ENCODE data around the gene FOSL2.

The FOSL2 gene

DNA sequence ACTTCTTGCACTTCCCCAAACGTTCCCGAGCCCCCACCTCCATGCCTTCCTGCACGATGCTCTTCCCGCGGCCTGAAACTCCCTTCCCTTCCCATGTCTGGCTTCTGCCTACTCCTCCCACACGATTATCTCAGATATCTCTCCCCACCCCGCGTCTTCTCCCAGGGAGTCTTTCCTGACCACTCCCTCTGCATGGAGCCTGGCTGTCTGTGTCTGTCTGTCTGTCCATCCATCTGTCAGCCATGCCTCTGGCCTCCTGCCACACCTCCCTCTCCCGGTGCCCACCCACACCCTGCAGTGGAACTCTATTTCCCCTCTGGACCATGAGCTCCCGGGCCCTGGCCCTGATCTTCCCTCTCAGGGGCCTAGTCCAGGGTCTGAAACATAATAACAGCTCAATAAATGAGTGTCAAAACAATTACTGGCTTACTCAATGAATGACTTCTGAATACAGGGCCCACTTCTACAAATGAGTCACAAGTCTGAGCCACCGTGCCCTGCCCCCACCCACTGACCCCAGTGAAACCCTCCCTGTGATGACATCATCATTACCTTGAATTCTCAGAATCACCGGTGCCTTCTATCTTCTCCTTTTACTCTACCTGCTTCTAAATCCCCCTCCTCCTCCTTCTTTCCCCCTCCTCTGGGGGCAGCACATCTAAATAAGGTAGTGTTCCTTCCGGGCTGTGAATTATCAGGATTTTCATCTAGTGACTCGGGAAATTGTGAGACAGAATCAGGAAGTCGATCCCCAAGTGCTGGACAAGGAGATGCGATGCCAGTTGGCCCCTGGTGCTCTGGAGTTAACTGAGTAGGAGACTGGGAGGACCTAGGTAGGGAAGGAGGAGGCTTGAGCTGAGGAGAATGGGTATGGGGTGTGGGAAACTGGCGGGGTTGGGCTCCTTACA is 57.1 kb downstream of the FOSL2 start:
- DNase-seq (ENCODE audit: low read depth), result no peak

DNA sequence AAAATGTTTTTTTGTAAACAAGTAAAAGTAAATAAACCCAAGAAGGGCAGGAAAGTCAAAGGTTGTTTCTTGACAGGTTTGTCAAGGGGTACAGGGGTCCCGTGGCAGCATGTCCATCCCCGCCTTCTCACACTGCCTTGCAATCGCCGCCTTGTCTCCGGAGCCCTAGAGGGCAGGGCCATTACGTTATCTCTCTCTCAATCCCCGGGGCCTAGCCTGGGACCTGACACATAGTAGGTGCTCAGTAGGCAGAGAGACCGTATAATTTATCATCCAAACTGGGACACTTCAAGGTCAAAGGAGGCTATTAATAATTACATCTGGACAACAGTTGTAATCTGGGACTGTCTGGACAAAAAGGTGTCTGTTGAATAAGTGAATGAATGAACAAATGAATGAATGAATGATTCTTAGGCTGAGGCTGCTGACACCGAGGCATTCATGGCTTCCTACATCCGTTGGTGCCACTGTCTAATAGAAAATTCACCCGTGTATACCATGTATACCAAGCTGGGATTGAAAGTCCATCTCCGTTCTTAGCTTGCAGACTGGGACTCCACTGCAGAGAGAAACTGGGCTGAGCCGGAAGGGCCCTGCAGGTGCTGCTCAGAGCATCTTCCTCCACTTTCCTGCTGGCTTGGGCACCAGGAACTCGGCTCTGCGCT is 58.4 kb downstream of the FOSL2 start:
- no peak for DNase-seq (ENCODE audit: low read depth)

DNA sequence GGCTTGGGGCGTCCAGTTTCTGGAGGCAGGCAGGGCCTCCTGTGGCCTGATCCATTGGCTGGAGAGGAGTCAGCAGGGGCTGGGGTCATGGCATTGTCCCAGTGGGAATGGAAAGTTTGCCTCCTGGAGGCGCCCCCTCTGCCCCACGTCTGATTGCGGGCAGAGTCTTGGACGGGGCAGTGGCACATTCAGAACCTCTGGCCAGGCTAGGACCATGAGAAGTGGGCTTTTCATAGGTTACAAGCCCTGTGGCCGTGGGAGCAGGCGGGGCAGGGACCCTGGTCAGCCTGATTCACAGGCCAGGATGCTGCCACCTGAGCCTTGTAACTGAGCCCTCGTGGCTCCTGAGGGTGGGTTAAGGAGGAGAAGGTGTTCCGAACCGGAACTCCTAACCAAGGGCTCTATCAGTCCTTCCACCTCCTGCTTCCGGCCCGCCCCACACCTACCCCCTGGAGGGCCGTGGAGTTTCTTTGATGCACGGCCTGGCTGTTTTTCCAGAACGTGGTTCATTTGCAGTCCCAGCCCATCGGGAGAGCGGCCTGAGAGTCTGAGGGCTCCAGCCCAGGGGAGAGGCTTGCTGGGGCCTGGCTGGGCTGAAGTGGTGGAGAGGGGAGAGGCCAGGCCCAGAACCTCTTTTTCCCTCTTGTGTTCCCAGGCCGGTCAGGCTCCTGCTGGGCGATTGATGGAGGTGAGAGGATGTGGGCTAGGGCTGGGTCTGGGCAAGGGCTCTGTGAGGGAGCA is 59.3 kb downstream of the FOSL2 start:
- no peak for DNase-seq (ENCODE audit: low read depth)

DNA sequence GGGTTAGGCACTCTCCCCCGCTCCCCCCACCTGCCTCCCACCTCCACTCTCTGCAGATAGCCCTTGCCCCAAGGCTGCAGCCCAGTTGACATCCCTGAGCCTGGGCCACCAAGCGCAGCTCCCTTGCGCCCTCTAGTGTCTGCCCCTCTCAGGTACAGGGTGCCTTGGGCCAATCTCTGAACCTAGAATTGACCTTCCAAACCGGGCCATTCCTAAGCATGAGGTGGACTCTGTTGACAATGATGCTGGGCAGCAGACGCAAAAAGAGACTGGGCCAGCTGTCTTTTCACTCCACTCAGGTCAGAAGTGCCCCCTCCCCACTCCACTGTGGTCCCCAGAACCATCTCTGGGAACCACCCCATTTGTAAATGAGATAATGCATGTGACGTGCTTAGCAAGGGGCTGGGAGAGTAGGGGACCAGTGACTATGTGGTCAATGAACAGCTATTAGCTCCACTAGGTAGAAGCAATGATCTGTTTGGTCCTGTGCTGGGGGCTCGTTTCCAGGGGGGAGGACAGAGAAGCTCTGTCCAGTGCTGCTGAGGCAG is 60.0 kb downstream of the FOSL2 start:
- no peak for DNase-seq (ENCODE audit: low read depth)

DNA sequence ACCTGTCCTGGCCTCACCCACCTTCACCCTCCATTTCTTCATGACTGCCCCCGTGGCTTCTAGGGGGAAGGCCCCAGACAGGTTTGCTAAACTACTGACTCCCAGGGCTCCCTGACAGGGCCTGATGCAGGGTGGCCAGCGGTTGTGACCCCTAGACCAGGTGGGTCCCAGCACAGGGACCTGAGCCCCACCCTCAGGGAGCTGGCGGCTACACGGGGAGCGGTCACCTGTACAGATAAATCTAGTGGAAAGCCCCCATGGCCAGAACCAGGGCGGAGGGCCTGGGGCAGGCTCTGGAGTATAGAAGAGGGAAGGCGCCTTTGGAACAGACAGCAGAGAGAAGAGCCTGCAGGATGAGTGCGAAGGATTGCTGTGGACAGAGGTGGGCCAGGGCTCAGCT is 60.7 kb downstream of the FOSL2 start:
- DNase-seq (ENCODE audit: low read depth), result no peak

DNA sequence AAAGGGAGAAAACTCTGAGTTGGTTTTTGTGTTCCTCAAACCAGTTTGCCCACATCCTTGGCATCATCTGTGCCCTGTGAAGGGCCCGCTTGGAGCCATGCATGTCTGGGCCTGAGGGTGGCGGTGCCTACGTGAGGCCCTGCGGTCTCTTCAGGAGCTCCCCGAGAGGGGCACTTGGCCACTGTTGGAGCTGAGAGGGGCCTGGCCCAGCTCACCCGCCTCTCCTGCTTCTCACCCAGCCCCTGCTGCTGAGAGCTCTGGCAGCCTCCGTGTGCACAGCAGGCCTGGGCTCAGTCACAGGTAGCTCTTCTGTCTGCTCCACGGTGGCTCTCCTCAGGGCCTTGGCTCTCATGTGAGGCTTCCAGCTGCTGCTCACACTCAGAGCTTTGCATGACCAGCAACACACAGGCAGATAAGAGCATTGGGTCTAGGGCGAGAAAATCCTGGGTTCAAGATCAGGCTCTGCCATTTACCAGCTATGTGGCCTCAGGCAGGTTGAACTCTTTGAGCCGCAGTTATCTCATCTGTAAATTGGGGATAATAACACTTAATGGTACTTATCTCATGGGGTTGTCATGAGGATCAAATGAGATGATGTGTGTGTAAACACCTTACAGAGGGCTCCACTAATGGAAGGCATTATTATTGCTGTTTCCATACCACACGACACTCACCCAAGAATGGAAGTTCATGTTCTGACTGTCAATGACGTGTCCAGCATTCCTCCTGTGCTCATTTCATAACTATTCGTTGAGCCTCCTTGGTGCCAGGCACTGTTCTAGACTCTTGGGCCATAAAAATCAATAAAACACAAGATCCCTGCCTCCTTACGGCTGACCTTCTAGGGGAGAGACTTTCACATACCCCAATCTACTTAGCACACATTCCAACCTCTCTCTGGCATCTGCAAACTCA is 61.6 kb downstream of the FOSL2 start:
- DNase-seq (ENCODE audit: low read depth), result no peak

DNA sequence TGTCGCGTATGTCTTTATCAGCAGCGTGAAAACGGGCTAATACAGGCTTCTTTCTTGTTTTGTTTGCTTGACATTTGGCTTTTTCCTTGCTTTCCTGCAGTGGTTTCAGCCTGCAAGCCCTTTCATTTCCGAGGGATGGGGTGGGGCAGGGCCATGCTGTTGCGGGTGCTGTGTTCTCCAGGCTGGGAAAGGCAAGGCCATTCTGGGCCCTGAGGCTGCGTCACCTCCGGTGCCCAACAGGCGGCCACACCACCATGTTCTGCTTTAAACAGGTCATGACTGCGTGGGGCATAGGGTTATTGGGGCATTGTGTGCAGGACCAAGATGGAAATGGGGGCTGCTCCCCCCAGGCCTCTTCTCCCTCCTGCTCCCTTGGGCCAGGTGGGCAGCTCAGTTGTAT is 64.6 kb downstream of the FOSL2 start:
- no peak for DNase-seq (ENCODE audit: low read depth)

DNA sequence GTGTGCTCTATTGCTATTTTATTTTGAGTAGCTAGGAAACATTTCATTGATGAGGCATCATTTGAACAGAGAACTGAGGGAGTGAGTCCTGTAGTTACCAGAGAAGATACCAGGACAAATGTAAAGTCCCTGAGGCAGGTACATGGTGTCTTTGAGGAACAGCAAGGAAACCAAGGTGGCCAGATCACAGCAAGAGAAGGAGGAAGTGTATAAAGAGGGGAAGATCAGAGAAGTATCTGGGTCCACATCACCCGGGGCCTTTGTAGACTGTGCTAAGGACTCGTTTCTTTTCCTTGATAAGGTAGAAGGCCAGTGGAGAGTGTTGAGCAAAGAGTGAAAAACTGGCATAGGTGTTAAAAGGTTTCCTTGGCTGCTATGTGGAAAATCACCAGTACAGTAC is 68.4 kb downstream of the FOSL2 start:
- no peak for DNase-seq (ENCODE audit: low read depth)

DNA sequence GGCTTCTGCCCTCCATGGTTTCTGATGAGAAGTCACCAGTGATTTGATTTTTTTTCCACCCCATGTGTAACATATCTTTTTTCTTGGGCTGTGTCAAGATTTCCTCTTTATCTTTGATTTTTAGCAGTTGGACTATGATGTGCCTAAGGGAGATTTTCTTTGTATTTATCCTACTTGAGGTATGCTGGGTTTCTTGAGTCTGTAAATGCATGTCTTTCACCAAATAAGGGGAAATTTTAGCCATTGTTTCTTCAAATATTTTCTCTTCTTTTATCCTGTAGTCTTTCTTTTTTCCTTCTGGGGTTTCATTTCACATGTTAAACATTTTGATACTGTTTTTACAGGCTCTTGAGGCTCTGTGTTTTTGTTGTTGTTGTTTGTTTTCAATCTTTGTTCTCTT is 69.5 kb downstream of the FOSL2 start:
- DNase-seq (ENCODE audit: low read depth), result no peak

DNA sequence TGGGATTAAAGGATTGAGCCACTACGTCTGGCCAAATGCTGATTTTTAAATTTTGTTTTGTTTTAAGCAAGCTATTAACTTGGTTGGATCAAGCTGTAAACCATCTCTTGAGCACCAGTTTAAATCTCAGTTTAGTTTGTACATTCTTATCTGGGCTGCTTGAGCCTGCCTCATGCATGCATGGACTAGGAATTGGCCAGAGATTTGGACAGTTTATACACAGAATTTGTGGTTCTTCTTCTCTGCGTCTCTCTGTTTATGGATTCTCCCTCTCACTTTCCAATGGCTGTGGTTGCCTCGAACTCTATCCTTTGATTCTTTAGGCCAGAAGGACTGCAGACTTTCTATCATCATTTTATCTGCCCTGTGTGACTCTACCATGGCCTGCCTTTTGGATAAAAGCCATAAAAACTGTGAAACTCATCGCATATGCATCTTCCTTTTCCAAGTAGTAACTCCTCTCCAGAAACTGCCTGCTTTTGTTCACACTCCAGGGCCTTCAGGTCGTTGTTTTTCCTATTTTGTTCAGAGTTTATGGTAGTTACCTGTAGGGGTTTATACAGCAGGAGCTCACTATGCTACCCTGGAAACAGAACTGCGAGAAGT is 70.7 kb downstream of the FOSL2 start:
- DNase-seq (ENCODE audit: low read depth), result no peak

DNA sequence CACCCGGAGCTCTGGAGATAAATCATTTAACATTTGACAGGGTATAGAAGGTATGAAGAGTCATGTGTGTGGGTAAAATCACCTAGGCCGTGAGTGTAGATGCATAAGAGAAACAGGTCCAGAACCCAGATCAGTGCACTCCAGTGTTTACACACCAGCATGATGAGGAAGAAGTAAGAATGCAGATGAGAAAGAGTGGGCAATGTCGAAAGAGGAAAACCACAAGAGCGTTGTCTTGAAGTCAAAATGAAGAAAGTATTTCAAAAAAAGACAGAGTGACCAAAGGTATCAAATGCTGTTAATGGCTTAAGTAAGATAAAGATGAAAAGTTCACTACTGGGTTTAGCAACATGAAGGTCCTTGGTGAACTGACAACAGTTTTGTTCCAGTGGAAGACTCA is 71.2 kb downstream of the FOSL2 start:
- no peak for DNase-seq (ENCODE audit: low read depth)

DNA sequence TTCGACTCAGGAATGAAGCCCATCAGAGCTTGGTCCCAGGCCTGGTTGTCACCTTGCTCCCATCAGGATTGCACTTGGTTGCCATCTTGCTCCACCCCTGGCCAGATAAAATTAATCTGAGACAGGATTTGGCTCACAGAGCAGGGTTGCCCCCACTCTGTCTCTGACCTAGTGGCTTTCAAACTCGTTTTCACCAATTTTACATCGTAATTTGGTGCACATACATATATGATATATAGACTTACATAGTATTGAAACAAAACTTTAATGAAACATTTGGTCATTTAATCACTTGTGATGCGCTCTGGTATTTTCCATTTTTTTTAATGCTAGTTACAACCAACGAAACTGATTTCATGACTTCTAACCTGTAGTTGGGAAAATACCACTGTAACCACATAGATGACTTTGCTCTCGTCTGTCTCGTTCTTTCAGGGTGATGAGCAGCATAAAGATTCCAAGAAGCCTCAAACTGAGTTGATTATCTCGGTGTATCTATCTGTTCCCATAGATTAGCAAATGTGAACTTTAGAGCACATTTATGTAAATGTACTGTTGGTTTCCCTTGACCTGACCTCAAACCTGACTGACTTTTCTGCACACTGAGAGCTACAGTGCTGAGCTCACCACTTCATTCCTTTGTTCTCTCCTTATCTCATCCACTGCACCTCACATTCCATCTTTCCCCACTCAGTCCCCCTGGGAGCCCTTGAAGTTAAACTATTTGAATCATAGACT is 72.7 kb downstream of the FOSL2 start:
- DNase-seq (ENCODE audit: low read depth), result no peak
